ENCODE data around the gene EFNA4.

DNA sequence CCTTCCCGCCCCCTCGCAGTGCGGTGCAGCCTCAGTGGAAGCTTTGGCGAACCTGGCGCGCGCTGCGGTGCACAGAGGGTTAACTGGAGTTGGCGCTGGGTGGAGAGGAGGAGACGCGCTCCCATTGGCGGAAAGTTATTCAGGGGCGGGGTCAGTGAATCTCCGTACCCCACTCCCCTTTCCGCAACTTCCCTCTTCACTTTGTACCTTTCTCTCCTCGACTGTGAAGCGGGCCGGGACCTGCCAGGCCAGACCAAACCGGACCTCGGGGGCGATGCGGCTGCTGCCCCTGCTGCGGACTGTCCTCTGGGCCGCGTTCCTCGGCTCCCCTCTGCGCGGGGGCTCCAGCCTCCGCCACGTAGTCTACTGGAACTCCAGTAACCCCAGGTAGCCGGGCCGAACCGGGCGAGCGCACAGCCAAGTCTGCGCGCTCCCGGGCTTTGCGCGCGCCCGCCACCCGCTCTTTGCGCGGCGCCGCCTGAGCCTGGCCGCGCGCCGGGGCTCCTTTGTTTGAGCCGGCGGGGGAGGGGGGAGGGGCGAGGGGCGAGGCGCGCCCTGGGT, at the start of gene EFNA4:
- TF ChIP-seq RARB (CRISPR knock-in tag; IDR thresholded peaks at IDR 0.05) (no peak), MYC (IDR thresholded peaks at IDR 0.05; ENCODE audit: borderline replicate concordance, low read length) (no peak), MAFK (IDR thresholded peaks at IDR 0.05; ENCODE audit: partially characterized antibody) (no peak), EP300 (IDR thresholded peaks at IDR 0.05) (no peak), CEBPB (IDR thresholded peaks at IDR 0.05) (no peak), RAD21 (conservative IDR thresholded peaks at IDR 0.05 in 1 of 2, IDR thresholded peaks at IDR 0.05 in 1 of 2) (no peak), BHLHE40 (IDR thresholded peaks at IDR 0.05; ENCODE audit: low read depth, low read length) (no peak), ESRRA (IDR thresholded peaks at IDR 0.05; ENCODE audit: borderline replicate concordance, low read length) (no peak), ZC3H11A (IDR thresholded peaks at IDR 0.05) (no peak), KDM1A (IDR thresholded peaks at IDR 0.05; ENCODE audit: low read depth) (no peak), RCOR1 (IDR thresholded peaks at IDR 0.05; ENCODE audit: low read depth, low read length) (no peak)
- TF ChIP-seq, protein P1, sequence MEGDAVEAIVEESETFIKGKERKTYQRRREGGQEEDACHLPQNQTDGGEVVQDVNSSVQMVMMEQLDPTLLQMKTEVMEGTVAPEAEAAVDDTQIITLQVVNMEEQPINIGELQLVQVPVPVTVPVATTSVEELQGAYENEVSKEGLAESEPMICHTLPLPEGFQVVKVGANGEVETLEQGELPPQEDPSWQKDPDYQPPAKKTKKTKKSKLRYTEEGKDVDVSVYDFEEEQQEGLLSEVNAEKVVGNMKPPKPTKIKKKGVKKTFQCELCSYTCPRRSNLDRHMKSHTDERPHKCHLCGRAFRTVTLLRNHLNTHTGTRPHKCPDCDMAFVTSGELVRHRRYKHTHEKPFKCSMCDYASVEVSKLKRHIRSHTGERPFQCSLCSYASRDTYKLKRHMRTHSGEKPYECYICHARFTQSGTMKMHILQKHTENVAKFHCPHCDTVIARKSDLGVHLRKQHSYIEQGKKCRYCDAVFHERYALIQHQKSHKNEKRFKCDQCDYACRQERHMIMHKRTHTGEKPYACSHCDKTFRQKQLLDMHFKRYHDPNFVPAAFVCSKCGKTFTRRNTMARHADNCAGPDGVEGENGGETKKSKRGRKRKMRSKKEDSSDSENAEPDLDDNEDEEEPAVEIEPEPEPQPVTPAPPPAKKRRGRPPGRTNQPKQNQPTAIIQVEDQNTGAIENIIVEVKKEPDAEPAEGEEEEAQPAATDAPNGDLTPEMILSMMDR (IDR thresholded peaks at IDR 0.05): no peak
- TF ChIP-seq, protein P2, sequence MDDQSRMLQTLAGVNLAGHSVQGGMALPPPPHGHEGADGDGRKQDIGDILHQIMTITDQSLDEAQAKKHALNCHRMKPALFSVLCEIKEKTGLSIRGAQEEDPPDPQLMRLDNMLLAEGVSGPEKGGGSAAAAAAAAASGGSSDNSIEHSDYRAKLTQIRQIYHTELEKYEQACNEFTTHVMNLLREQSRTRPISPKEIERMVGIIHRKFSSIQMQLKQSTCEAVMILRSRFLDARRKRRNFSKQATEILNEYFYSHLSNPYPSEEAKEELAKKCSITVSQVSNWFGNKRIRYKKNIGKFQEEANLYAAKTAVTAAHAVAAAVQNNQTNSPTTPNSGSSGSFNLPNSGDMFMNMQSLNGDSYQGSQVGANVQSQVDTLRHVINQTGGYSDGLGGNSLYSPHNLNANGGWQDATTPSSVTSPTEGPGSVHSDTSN (IDR thresholded peaks at IDR 0.05): no peak
- TF ChIP-seq, protein P3, sequence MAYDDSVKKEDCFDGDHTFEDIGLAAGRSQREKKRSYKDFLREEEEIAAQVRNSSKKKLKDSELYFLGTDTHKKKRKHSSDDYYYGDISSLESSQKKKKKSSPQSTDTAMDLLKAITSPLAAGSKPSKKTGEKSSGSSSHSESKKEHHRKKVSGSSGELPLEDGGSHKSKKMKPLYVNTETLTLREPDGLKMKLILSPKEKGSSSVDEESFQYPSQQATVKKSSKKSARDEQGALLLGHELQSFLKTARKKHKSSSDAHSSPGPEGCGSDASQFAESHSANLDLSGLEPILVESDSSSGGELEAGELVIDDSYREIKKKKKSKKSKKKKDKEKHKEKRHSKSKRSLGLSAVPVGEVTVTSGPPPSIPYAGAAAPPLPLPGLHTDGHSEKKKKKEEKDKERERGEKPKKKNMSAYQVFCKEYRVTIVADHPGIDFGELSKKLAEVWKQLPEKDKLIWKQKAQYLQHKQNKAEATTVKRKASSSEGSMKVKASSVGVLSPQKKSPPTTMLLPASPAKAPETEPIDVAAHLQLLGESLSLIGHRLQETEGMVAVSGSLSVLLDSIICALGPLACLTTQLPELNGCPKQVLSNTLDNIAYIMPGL (CRISPR knock-in tag; IDR thresholded peaks at IDR 0.05; ENCODE audit: borderline replicate concordance): no peak

Measured in A549 (cell line).